Hematopoietic multipotent progenitor cell treated with erythropoietin and hydrocortisone succinate and interleukin-3 and kit ligand, for 4 days (in vitro differentiated cells): ENCODE measurements around the gene FAHD2B.
A peak's percentile ranks its signal among the peaks of the same experiment; 100 is the strongest.
"Not testable (repeated sequence)": the region's sequence is repeated elsewhere in the genome, so short reads cannot be mapped to it uniquely, and the experiment has no call there.

Source experiments
- DNase-seq: peaks from one replicate; pipeline ENCODE4 v3.0.0-alpha.2; 2015

Gene FAHD2B, protein sequence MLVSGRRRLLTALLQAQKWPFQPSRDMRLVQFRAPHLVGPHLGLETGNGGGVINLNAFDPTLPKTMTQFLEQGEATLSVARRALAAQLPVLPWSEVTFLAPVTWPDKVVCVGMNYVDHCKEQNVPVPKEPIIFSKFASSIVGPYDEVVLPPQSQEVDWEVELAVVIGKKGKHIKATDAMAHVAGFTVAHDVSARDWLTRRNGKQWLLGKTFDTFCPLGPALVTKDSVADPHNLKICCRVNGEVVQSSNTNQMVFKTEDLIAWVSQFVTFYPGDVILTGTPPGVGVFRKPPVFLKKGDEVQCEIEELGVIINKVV

GRCh38 chr2:97094772-97095611 is at the start of gene FAHD2B:
Gene FAHD2B, minus strand, starts transcription at chr2:97094882. Its CDS starts 3,176 bp downstream, at chr2:97091706.
- DNase-seq: peak; percentile 90

DNA sequence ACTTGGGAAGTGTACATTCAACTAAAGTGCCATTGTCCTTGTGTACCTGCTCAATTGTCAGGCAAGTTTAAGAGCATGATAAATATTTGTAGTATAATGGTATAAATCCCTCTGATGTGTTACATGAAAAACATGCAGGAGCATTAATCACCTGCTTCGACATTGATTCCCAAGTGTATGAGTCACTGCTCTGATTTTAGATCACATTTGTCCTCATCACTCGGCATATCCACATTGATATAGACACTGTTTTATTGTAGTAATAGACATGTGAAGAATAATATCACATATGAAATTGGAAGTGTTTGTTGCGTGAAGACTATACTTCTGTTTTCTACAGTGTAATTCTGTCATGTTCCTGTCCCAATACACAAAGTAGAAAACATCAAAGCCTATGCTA is 49.3 kb upstream of the FAHD2B start:
- not testable (repeated sequence) for DNase-seq

- DNase-seq: not testable (repeated sequence)
Measured at GRCh38 chr2:97129090-97129489, 34.4 kb upstream of the FAHD2B start.

GRCh38 chr2:97113882-97114255 is 19.2 kb upstream of the FAHD2B start:
- DNase-seq: not testable (repeated sequence)

GRCh38 chr2:97113050-97113881 is 18.6 kb upstream of the FAHD2B start, which contains the start of gene ANKRD36:
Gene ANKRD36, plus strand, starts transcription at chr2:97113153. Its CDS starts 587 bp downstream, at chr2:97113740.
- DNase-seq: peak; percentile 93

GRCh38 chr2:97112320-97113049 is 17.8 kb upstream of the FAHD2B start:
- DNase-seq: peak; percentile 54

- DNase-seq: not testable (repeated sequence)
Measured at GRCh38 chr2:97111246-97111645, 16.6 kb upstream of the FAHD2B start.

DNA sequence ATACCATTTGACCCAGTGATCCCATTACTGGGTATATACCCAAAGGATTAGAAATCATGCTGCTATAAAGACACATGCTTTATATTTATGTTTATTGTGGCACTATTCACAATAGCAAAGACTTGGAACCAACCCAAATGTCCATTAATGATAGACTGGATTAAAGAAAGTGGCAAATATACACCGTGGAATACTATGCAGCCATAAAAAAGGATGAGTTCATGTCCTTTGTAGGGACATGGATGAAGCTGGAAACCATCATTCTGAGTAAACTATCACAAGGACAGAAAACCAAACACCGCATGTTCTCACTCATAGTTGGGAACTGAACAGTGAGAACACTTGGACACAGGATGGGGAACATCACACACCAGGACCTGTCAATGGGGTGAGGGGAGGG is 12.2 kb upstream of the FAHD2B start:
- not testable (repeated sequence) for DNase-seq

DNA sequence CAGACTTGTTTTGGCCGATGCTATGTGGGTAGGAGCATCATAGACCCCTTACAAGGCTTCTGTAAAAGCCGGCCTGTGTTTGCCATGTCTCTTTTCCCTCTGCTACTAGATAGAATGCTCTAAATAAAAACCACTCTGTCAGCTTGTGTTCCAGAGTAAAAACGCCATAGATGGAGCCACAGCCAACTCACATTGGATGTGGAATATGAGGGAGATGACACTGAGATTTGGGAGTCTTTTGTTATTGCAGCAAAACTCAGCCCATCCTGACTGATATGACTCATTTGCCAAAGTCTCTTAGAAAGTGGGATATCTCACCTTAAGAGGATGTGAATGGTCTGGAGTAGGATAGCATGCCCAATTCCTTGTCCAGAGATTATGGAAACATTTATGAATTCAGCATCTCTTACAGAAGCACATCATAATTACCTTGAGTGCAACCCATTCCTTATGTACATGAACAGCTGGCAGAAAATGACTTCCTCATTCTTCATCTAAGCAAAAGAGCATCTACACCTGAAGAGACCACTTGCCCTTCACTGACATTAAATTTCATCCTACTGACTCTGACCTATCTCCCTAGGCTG is 4.2 kb upstream of the FAHD2B start:
- DNase-seq: not testable (repeated sequence)

DNA sequence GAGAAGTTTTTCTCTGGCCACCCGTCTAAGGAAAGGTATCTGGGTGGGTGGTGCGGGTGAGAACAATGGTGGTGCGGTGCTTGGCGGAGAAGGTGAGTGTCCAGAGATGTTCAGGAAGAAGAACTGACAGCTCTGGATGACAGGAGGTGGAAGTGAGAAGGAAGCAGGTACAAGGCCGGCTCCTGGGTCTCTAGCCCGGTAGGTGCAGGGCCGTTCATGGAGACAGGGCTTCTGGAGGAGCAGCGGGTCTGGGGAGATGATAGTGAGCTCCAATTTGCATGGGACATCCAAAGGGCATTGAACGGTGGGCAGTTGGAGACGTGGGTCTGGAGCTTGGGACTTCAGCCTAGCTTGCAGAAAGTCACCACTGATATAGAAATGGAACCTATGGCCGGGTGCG is 979 bp upstream of the FAHD2B start:
- DNase-seq: no peak

DNA sequence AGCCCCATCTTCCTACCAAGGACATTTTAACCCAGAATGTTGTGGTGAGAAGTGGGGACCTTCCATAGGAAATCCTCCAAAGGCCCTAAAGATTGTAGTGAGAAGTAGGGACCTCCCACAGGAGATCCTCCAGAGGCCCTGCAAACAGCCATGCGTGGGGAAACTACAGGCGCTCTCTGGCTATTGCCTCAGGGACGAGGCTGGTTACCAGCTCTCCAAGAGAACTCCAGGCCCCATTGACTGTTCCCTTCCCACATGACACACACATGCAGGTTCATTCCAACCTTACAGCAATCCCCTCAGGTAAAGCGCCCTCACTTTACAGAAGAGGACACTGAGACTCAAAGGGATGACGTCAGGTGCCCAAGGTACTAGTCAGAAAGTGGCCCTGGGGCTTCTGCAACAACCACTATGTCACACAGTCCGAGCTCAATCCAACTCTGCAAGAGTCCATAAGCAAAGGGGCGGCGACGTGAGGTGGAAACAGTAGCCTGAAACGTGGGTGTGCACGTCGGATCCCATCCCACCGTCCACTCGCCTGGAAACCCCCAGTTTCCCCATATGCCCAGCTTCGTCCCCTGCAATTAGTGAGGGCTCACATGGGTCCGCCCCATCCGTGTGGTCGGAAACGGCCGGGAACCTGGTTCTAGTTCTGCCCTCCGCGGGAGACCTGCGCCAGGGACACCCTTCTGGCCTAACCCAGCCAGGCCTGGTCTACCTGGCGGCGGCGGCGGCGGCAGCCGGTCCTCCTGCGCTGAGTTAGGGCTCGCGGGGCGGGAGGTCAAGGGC is 505 bp downstream of the FAHD2B start:
- not testable (repeated sequence) for DNase-seq

DNA sequence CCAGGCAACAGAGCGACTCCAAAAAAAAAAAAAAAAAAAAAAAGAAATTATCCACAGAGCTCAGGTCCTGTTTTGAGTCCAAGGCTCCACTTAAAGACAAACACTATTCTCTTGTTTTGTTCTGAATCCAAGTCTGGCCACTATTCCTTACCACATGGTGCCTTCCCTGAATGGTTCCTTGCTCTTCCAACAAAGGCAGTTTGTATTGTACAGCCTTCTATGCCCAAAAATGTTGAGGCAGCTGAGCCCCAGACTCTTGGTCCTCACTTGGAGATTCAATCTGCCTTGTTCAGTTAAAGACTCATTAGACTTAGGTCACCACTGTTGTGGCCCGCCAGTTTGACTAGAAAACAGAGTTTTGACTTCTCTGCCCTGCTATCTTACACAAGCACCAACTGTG is 1.7 kb downstream of the FAHD2B start:
- DNase-seq: not testable (repeated sequence)

GRCh38 chr2:97088706-97089105 is 6.0 kb downstream of the FAHD2B start:
- not testable (repeated sequence) for DNase-seq

- DNase-seq: not testable (repeated sequence)
Measured at GRCh38 chr2:97085093-97085492, 9.6 kb downstream of the FAHD2B start.

DNA sequence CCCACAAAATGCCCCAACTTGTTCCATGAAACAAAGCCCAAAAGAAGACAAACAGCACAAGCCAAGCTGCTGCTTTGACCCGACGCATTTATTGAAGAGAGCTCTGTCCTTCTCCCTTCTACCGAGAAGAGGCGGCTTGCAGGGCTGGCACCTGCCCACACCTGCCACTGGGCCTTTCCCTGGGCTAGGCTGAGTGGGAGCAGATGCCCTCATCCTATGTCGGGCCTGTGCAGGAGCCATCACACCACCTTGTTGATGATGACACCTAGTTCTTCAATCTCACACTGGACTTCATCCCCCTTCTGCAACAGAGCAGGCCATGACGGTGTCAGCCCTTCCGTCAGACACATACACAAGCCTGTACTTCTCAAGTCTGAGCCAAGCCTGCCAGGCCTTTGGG is 11.2 kb downstream of the FAHD2B start:
- DNase-seq: not testable (repeated sequence)

DNA sequence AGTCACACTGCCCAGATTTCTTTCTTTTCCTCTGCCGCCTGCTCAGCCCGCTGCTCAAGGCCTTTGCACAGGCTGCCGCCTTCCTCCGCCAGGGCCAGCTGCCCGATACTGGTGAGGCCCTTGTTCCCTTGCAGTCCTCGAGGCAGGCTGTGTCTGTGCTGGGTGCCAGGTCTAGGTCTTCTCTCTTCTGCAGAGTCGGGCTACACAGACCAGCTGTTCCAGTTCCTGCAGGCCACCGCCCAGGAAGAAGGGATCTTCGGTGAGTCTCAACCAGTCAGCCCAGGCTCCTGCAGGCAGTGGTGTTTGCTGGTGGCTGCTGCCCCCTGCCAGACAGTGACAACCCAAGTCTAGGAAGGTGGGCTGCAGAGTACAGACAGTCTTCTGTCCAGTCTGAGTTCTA is 12.5 kb downstream of the FAHD2B start:
- DNase-seq: not testable (repeated sequence)

DNA sequence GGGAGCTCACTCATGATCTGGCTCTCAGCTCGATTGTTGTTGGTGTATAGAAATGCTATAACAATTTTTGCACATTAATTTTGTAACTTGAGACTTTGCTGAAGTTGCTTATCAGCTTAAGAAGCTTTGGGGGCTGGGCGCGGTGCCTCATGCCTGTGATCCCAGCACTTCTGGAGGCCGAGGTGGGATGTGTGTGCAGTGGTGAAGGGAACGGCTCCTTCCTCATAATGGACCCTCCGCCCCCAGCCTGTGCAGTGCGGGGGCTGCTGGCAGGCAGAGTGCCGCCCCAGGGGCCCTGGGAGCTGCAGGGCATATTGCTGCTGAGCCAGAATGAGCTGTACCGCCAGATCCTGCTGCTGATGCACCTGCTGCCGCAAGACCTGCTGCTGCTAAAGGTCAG is 13.8 kb downstream of the FAHD2B start:
- DNase-seq: not testable (repeated sequence)

DNA sequence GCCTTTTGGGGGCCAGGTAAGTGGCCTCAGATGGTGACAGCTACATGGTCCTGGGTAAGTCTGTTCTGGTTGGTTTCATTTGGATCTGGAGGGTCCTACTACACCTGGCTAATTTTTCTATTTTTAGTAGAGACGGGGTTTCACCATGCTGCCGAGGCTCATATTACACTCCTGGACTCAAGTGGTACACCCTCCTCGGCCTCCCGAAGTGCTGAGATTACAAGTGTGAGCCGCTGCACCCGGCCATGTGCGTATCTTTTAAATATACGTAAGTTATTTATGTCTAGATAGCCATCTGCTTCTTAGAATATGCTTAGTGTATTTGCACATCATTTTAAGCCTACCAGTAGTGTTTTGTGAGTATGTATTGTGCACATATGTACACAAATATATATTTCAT is 17.5 kb downstream of the FAHD2B start:
- not testable (repeated sequence) for DNase-seq

DNA sequence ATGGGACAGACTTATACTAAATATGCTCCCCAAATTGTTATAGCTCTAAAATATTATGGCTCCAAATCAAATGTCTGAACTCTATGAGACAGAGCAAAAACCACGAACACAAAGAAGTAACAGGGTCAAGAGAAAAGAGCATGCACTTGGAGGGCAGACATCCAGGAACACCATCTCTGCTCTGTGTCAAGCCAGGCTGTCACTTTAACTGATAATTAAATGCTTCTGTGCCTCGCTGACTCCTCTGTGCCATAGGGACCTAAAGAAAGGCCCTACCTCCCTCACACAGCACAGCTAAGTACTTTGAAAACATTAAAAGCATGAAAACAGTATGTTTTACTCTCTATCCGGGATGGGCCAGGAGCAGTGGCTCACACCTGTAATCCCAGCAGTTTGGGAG is 23.8 kb downstream of the FAHD2B start:
- not testable (repeated sequence) for DNase-seq

DNA sequence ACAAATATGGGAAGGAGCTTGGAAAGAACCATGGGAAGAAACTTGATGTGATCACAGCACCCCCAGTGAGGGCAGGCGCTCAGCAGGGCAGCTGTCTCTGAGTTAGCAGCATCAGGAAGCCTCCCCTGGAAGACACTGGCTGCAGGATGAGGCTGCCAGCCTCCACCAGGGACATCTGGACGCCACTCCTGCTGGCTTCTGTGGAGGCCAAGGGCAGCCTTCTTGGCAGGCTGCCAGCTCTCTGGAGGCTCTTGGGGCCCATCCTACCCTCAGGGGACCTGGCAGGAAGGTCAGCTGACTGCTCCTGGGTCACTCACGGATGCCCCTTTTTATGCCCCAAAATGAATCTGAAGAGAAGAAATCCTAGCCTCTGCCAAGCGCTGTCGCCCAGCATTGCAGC is 26.0 kb downstream of the FAHD2B start:
- not testable (repeated sequence) for DNase-seq

DNA sequence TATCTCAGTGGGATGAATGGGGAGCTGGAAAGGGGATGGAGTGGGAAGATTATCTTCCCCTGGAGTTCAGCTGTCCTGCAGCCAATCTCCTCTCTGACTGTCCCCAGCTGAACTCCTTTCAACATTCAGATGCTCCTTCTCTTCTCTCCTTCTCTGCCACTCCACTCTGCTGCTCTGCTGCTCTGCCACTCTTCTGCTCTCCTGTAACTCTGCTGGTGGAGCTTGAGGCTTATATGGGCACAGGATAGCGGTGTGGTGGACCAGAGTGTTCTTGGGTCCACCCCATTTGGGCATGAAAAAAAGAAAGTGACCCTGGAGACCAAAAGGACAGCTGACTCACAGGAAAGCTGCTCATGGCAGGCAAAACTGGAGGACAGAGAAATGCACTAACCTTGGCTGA is 26.6 kb downstream of the FAHD2B start:
- DNase-seq: no peak
